ENCODE measurements around the gene UBD. TPM values are rescaled to one million over a fixed set of nuclear protein-coding genes. Genes with fewer than 3 reads are reported as not detected.

UBD gene
- total and polyA plus RNA-seq, 4 donors = 2.1 to 19.4 (median 8.6) TPM

GRCh38 chr6:29524444-29525310, 34.9 kb downstream of the UBD start:
- H3K9ac ChIP-seq (ENCODE audit: insufficient read depth in 1 of 2, low read length in 2 of 2) = no peak overlapping the region
- H3K9me3 ChIP-seq (ENCODE audit: control insufficient read depth in 4 of 4, insufficient read depth in 3 of 4, low read length in 3 of 4) = peaks cover 0 to under 1% (median 0%) of the 10 kb centered on the region in 4 donors
- WGBS, 2 donors = 41 to 54% methylated on average over 7 of the region's 7 CpGs
- no peaks in the 10 kb centered on the region for H3K27me3 ChIP-seq (ENCODE audit: control insufficient read depth in 3 of 3, insufficient read depth in 3 of 3, low read length in 2 of 3)
- DNase-seq (peak in 1 of 3 donors; percentile 17), ATAC-seq (ENCODE audit: insufficient read depth, low FRiP score) (no peak)
- no peaks in the 10 kb centered on the region for H3K36me3 ChIP-seq (ENCODE audit: control insufficient read depth in 4 of 4, insufficient read depth in 4 of 4, low read length in 4 of 4)
- no peak for TF ChIP-seq CTCF (IDR thresholded peaks at IDR 0.05; ENCODE audit: control extremely low read depth, extremely low read depth)
- H3K4me1 ChIP-seq (ENCODE audit: control insufficient read depth in 5 of 5, insufficient read depth in 5 of 5, low read length in 5 of 5) = no peaks in the 10 kb centered on the region
- H3K27ac ChIP-seq (ENCODE audit: low read depth in 1 of 2, low read length in 1 of 2) = no peak overlapping the region
- H3K4me3 ChIP-seq = no peak overlapping the region

GRCh38 chr6:29524044-29524443, 35.5 kb downstream of the UBD start:
- no peak for ATAC-seq (ENCODE audit: insufficient read depth, low FRiP score)
- WGBS, 2 donors = 64 to 84% methylated on average over 2 of the region's 2 CpGs
- H3K9ac ChIP-seq (ENCODE audit: insufficient read depth in 1 of 2, low read length in 2 of 2) = no peak overlapping the region
- peaks cover 0 to 2% (median 0%) of the 10 kb centered on the region in 4 donors for H3K9me3 ChIP-seq (ENCODE audit: control insufficient read depth in 4 of 4, insufficient read depth in 3 of 4, low read length in 3 of 4)
- no peaks in the 10 kb centered on the region for H3K27me3 ChIP-seq (ENCODE audit: control insufficient read depth in 3 of 3, insufficient read depth in 3 of 3, low read length in 2 of 3)
- H3K36me3 ChIP-seq (ENCODE audit: control insufficient read depth in 4 of 4, insufficient read depth in 4 of 4, low read length in 4 of 4) = no peaks in the 10 kb centered on the region
- no peak overlapping the region for H3K27ac ChIP-seq (ENCODE audit: low read depth in 1 of 2, low read length in 1 of 2)
- H3K4me3 ChIP-seq = no peak overlapping the region
- no peaks in the 10 kb centered on the region for H3K4me1 ChIP-seq (ENCODE audit: control insufficient read depth in 5 of 5, insufficient read depth in 5 of 5, low read length in 5 of 5)
- DNase-seq = no peak
- no peak for TF ChIP-seq CTCF (IDR thresholded peaks at IDR 0.05; ENCODE audit: control extremely low read depth, extremely low read depth)

- Histone ChIP-seq H3K27ac (ENCODE audit: low read depth in 1 of 2, low read length in 1 of 2) (no peak overlapping the region), H3K27me3 (ENCODE audit: control insufficient read depth in 3 of 3, insufficient read depth in 3 of 3, low read length in 2 of 3) (no peaks in the 10 kb centered on the region), H3K4me1 (ENCODE audit: control insufficient read depth in 5 of 5, insufficient read depth in 5 of 5, low read length in 5 of 5) (no peaks in the 10 kb centered on the region), H3K9ac (ENCODE audit: insufficient read depth in 1 of 2, low read length in 2 of 2) (no peak overlapping the region), H3K36me3 (ENCODE audit: control insufficient read depth in 4 of 4, insufficient read depth in 4 of 4, low read length in 4 of 4) (no peaks in the 10 kb centered on the region), H3K9me3 (ENCODE audit: control insufficient read depth in 4 of 4, insufficient read depth in 3 of 4, low read length in 3 of 4) (peaks cover 0 to 4% (median 0%) of the 10 kb centered on the region in 4 donors), H3K4me3 (no peak overlapping the region)
- TF ChIP-seq CTCF (IDR thresholded peaks at IDR 0.05; ENCODE audit: control extremely low read depth, extremely low read depth) = no peak
- DNase-seq (no peak), ATAC-seq (ENCODE audit: insufficient read depth, low FRiP score) (no peak)
- WGBS, 2 donors = 64 to 76% methylated on average over 2 of the region's 2 CpGs
Observed at GRCh38 chr6:29522227-29522626, 37.3 kb downstream of the UBD start.
